Stimulated activated CD8-positive, alpha-beta memory T cell treated with anti-CD3 and anti-CD28 coated beads, Interleukin-4, amount 100 ng/mL, for 1 hour (primary cell): ENCODE measurements around the gene EPB41.
"Not testable (repeated sequence)": the region's sequence is repeated elsewhere in the genome, so short reads cannot be mapped to it uniquely, and the experiment has no call there.

Source experiments
- DNase-seq, 2 donors: peaks; one replicate each; pipeline ENCODE4 v3.0.0-alpha.2; 2020; ENCODE audit warnings: low read depth in 2 of 2, low spot score in 1 of 2

The EPB41 gene

GRCh38 chr1:29124366-29125236 lies 210.2 kb downstream of the EPB41 start:
- DNase-seq = peak; percentile 23 to 28

GRCh38 chr1:29125237-29125641 lies 210.9 kb downstream of the EPB41 start:
- no peak for DNase-seq

GRCh38 chr1:29125788-29126187 lies 211.4 kb downstream of the EPB41 start:
- DNase-seq = no peak

GRCh38 chr1:29126198-29126597 lies 211.8 kb downstream of the EPB41 start:
- no peak for DNase-seq

GRCh38 chr1:29128739-29129138 lies 214.4 kb downstream of the EPB41 start:
- no peak for DNase-seq

GRCh38 chr1:29129916-29130315 lies 215.5 kb downstream of the EPB41 start:
- DNase-seq = no peak

GRCh38 chr1:29131056-29131455 lies 216.7 kb downstream of the EPB41 start:
- DNase-seq = not testable (repeated sequence)

GRCh38 chr1:29133861-29134694 lies 219.7 kb downstream of the EPB41 start:
- no peak for DNase-seq

GRCh38 chr1:29134695-29135028 lies 220.3 kb downstream of the EPB41 start:
- DNase-seq = no peak

GRCh38 chr1:29136391-29136915 lies 222.1 kb downstream of the EPB41 start:
- DNase-seq = no peak

GRCh38 chr1:29142714-29143113 lies 228.3 kb downstream of the EPB41 start:
- DNase-seq = no peak

- no peak for DNase-seq
Measured at GRCh38 chr1:29144178-29144577, 229.8 kb downstream of the EPB41 start.

GRCh38 chr1:29145739-29146437 lies 231.5 kb downstream of the EPB41 start:
- no peak for DNase-seq

GRCh38 chr1:29148656-29149491 lies 234.5 kb downstream of the EPB41 start:
- DNase-seq = no peak

- DNase-seq = not testable (repeated sequence)
Measured at GRCh38 chr1:29150346-29150745, 236.0 kb downstream of the EPB41 start.

GRCh38 chr1:29152046-29152805 lies 237.9 kb downstream of the EPB41 start:
- DNase-seq = no peak

- DNase-seq = no peak
Measured at GRCh38 chr1:29156543-29157268, 242.3 kb downstream of the EPB41 start.

GRCh38 chr1:29157269-29157601 lies 242.9 kb downstream of the EPB41 start:
- no peak for DNase-seq

GRCh38 chr1:29159773-29160172 lies 245.4 kb downstream of the EPB41 start:
- no peak for DNase-seq
